Loucy (cell line): Measurements from ENCODE around the gene ARL14.

Source experiments
- CTCF ChIP-seq: fragments of 200-600 bp; sonication (generic); conservative IDR thresholded peaks from 2 replicates; pipeline ENCODE4 v1.5.1; 2014; ENCODE audit warnings: mild to moderate bottlenecking, antibody characterized with exemption, low read length
- EZH2phosphoT487 ChIP-seq: fragments of 200-600 bp; IDR thresholded peaks from 2 replicates; pipeline ENCODE4 v1.6.1; 2018; ENCODE audit warnings: antibody characterized with exemption, mild to moderate bottlenecking, moderate library complexity, borderline replicate concordance

- TF ChIP-seq CTCF: no peak
- TF ChIP-seq EZH2phosphoT487: no peak
Observed at GRCh38 chr3:160637086-160637485, 39.9 kb upstream of the ARL14 start.
